ENCODE measurements around the gene OR9A2. TPM values are rescaled to one million over a fixed set of nuclear protein-coding genes. Genes with fewer than 3 reads are reported as not detected.

OR9A2 gene
- total RNA-seq, 1 experiment from 2014 or later, result not detected

DNA sequence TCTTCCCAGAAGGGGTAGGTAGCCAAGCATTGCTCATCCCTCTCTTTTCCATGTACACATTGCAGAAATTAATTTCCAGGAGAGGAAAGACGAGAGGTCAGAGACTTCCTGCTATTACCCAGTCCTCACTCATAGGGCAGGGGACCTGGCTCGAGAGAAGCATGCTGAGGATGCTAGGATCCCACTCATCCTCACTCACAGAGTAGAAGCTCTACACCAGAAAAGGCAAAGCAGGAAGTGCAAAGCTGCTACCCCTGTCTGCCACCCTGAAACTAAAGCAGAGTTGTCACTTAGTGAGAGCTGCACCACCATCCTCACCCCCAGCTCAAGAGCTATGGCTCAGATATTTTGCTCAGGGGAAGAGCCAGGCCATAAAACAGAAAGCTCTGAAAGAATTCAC, 9.9 kb downstream of the OR9A2 start:
- no TSS peak for BruUV-seq (replicated peaks)
- Mint-ChIP-seq H3K4me1 (ENCODE audit: low read depth, unreplicated experiment) (no peaks in the 10 kb centered on the region), H3K4me3 (ENCODE audit: unreplicated experiment) (no peak overlapping the region), H3K27me3 (ENCODE audit: insufficient read depth, unreplicated experiment) (peaks cover 18% of the 10 kb centered on the region), H3K9me3 (ENCODE audit: unreplicated experiment) (no peaks in the 10 kb centered on the region), H3K36me3 (ENCODE audit: insufficient read depth, unreplicated experiment) (no peaks in the 10 kb centered on the region), H3K27ac (ENCODE audit: unreplicated experiment) (no peak overlapping the region)
- H3K4me1 ChIP-seq, result no peaks in the 10 kb centered on the region
- POLR2A ChIA-PET, result no interaction called here
- no peaks in the 10 kb centered on the region for H3K9me3 ChIP-seq
- no peak for TF ChIP-seq CTCF (IDR thresholded peaks at IDR 0.05; ENCODE audit: insufficient read depth in 1 of 2, low read depth in 1 of 2, low read length in 1 of 2, severe bottlenecking in 1 of 2, unreplicated experiment in 1 of 2)
- CTCF ChIA-PET, result interaction anchor here (2.1 kb wide), 1 partner anchor 198 kb away, joined by 14 read pairs; no protein-coding TSS in a partner anchor
- no peaks in the 10 kb centered on the region; the same call in 1 of the 2 replicates for H3K27me3 ChIP-seq (replicated peaks; ENCODE audit: control insufficient read depth, insufficient read depth, low read length)
- intact Hi-C loops (cut with micrococcal nuclease; ENCODE audit: unreplicated experiment), result no loop called here
- H3K4me3 ChIP-seq (ENCODE audit: low read depth, low read length), result no peak overlapping the region
- no peak for DNase-seq
- no peaks in the 10 kb centered on the region for H3K36me3 ChIP-seq (ENCODE audit: control insufficient read depth, insufficient read depth, low read length)

- Mint-ChIP-seq H3K36me3 (ENCODE audit: insufficient read depth, unreplicated experiment) (no peaks in the 10 kb centered on the region), H3K9me3 (ENCODE audit: unreplicated experiment) (no peaks in the 10 kb centered on the region), H3K4me1 (ENCODE audit: low read depth, unreplicated experiment) (no peaks in the 10 kb centered on the region), H3K27ac (ENCODE audit: unreplicated experiment) (no peak overlapping the region), H3K4me3 (ENCODE audit: unreplicated experiment) (no peak overlapping the region), H3K27me3 (ENCODE audit: insufficient read depth, unreplicated experiment) (peaks cover 20% of the 10 kb centered on the region)
- Histone ChIP-seq H3K36me3 (ENCODE audit: control insufficient read depth, insufficient read depth, low read length) (no peaks in the 10 kb centered on the region), H3K9me3 (no peaks in the 10 kb centered on the region), H3K4me1 (no peaks in the 10 kb centered on the region), H3K4me3 (ENCODE audit: low read depth, low read length) (no peak overlapping the region), H3K27me3 (replicated peaks; ENCODE audit: control insufficient read depth, insufficient read depth, low read length) (no peaks in the 10 kb centered on the region; the same call in 1 of the 2 replicates)
- no peak for DNase-seq
- POLR2A ChIA-PET, result no interaction called here
- CTCF ChIA-PET, result interaction anchor here (2.1 kb wide), 1 partner anchor 199 kb away, joined by 14 read pairs; no protein-coding TSS in a partner anchor
- no TSS peak for BruUV-seq (replicated peaks)
- intact Hi-C loops (cut with micrococcal nuclease; ENCODE audit: unreplicated experiment), result no loop called here
- no peak for TF ChIP-seq CTCF (IDR thresholded peaks at IDR 0.05; ENCODE audit: insufficient read depth in 1 of 2, low read depth in 1 of 2, low read length in 1 of 2, severe bottlenecking in 1 of 2, unreplicated experiment in 1 of 2)
Observed at GRCh38 chr7:143015926-143016490, 10.9 kb downstream of the OR9A2 start.

DNA sequence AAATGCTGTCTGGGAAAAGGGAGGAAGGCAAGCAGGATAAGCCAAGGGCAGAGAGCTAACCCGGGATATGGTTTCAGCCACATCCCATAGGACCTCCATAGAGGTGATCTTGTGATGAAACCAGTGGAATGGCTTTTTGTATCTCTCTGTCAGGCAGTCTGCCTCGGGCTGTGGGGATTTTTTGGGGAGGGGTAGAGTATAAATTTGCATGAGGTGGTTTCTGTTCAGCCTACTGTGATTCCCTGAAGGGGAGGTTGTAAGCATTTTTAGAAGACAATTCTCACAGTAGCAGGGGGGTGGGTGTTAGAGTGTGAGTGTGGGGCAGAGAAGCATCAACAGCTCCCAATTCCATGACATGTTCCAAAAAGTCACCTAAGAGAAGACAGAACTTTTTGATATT, 11.8 kb downstream of the OR9A2 start:
- BruUV-seq (replicated peaks), result no TSS peak
- CTCF ChIA-PET, result interaction anchor here (1.7 kb wide), 1 partner anchor 200 kb away, joined by 6 read pairs; no protein-coding TSS in a partner anchor
- H3K27ac Mint-ChIP-seq (ENCODE audit: unreplicated experiment), result no peak overlapping the region

More for the DNA sequence above, 11.8 kb downstream of the OR9A2 start:
- H3K27me3 Mint-ChIP-seq (ENCODE audit: insufficient read depth, unreplicated experiment), result peaks cover 20% of the 10 kb centered on the region
- POLR2A ChIA-PET, result no interaction called here
- no peak for DNase-seq
- TF ChIP-seq CTCF (IDR thresholded peaks at IDR 0.05; ENCODE audit: insufficient read depth in 1 of 2, low read depth in 1 of 2, low read length in 1 of 2, severe bottlenecking in 1 of 2, unreplicated experiment in 1 of 2), result no peak
- Histone ChIP-seq H3K4me3 (ENCODE audit: low read depth, low read length) (no peak overlapping the region), H3K4me1 (no peaks in the 10 kb centered on the region), H3K36me3 (ENCODE audit: control insufficient read depth, insufficient read depth, low read length) (no peaks in the 10 kb centered on the region), H3K9me3 (no peaks in the 10 kb centered on the region), H3K27me3 (replicated peaks; ENCODE audit: control insufficient read depth, insufficient read depth, low read length) (no peaks in the 10 kb centered on the region; the same call in 1 of the 2 replicates)
- H3K4me3 Mint-ChIP-seq (ENCODE audit: unreplicated experiment), result no peak overlapping the region
- H3K9me3 Mint-ChIP-seq (ENCODE audit: unreplicated experiment), result no peaks in the 10 kb centered on the region
- H3K4me1 Mint-ChIP-seq (ENCODE audit: low read depth, unreplicated experiment), result no peaks in the 10 kb centered on the region
- no peaks in the 10 kb centered on the region for H3K36me3 Mint-ChIP-seq (ENCODE audit: insufficient read depth, unreplicated experiment)
- intact Hi-C loops (cut with micrococcal nuclease; ENCODE audit: unreplicated experiment), result no loop called here

Measured in Caco-2 (cell line).